DOHH2 (cell line): ENCODE data around the gene ERI2.
"Not testable (repeated sequence)": the region's sequence is repeated elsewhere in the genome, so short reads cannot be mapped to it uniquely, and the experiment has no call there.

ENCODE experiments used
- EZH2phosphoT487 ChIP-seq: fragments of 200-600 bp; sonication (generic); IDR thresholded peaks from 2 replicates; pipeline ENCODE4 v1.6.1; 2017; ENCODE audit warnings: borderline replicate concordance, mild to moderate bottlenecking, antibody characterized with exemption, low read length, moderate library complexity, mixed read lengths
- TF ChIP-seq, protein P1 (sequence below): fragments of 200-600 bp; sonication (generic); IDR thresholded peaks from one replicate; pipeline ENCODE4 v1.5.1; 2014; ENCODE audit warnings: antibody characterized with exemption, mild to moderate bottlenecking, low read depth, low read length; ENCODE audit not compliant: poor library complexity, severe bottlenecking

DNA sequence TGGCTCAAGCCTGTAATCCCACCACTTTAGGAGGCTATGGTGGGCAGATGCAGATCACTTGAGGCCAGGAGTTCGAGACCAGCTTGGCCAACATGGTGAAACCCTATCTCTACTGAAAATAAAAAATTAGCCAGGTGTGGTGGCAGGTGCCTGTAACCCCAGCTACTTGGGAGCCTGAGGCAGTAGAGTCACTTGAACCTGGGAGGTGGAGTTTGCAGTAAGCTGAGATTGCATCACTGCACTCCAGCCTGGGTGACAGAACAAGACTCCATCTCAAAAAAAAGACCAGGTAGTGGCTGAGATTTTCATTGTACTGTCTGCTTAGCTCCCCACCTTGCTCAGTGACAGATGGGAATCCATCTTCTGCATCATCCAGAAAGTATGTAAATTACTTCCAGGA lies 41.8 kb downstream of the ERI2 start:
- TF ChIP-seq, protein P1, sequence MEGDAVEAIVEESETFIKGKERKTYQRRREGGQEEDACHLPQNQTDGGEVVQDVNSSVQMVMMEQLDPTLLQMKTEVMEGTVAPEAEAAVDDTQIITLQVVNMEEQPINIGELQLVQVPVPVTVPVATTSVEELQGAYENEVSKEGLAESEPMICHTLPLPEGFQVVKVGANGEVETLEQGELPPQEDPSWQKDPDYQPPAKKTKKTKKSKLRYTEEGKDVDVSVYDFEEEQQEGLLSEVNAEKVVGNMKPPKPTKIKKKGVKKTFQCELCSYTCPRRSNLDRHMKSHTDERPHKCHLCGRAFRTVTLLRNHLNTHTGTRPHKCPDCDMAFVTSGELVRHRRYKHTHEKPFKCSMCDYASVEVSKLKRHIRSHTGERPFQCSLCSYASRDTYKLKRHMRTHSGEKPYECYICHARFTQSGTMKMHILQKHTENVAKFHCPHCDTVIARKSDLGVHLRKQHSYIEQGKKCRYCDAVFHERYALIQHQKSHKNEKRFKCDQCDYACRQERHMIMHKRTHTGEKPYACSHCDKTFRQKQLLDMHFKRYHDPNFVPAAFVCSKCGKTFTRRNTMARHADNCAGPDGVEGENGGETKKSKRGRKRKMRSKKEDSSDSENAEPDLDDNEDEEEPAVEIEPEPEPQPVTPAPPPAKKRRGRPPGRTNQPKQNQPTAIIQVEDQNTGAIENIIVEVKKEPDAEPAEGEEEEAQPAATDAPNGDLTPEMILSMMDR = not testable (repeated sequence)
- TF ChIP-seq EZH2phosphoT487 = not testable (repeated sequence)
